GM10248 (cell line): ENCODE results near the gene CSNK2A3.

Experiments used
- CTCF ChIA-PET: fragments of 300-600 bp; sonication (Branson Sonifier 250); formaldehyde crosslinking; extraction: SDS; loops from one replicate; lab custom pipeline; 2021; ENCODE audit warnings: antibody characterized with exemption; lab: Yijun Ruan, JAX
- POLR2A ChIA-PET: fragments of 350-650 bp; sonication (Branson Sonifier 250); formaldehyde crosslinking; extraction: SDS; loops from one replicate; lab custom pipeline; 2020; ENCODE audit warnings: antibody characterized with exemption; lab: Yijun Ruan, JAX
- DNase-seq: peaks from one replicate; pipeline ENCODE4 v3.0.0; 2012; ENCODE audit errors: extremely low spot score
- TF ChIP-seq, protein P1 (sequence below): IDR thresholded peaks from 2 replicates; pipeline ENCODE4 v1.5.1; 2012; ENCODE audit warnings: mild to moderate bottlenecking, low read depth; ENCODE audit errors: extremely low read depth, missing control alignments, control extremely low read depth

The CSNK2A3 gene

DNA sequence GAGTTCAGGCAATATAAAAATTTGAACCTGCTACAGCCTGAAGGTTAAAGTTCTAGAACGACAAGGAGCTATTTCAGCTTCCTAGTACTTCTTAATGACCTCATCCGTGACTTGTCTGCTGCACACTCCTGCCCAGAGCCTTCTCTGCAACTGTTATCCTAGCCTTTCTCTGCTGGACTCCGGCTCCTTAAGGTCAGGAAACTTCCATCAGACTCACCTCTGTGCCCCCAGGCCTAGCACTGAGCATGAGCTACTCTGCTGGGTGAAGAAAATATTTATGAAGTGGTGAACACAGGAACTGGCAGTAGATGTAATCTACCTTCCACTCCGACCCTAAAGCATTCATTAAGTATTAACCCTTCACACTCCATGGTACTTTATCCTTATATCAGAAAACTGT, 18.4 kb downstream of the CSNK2A3 start:
- ChIA-PET CTCF (no interaction called here), POLR2A (no interaction called here)
- no peak for DNase-seq
- TF ChIP-seq, protein P1, sequence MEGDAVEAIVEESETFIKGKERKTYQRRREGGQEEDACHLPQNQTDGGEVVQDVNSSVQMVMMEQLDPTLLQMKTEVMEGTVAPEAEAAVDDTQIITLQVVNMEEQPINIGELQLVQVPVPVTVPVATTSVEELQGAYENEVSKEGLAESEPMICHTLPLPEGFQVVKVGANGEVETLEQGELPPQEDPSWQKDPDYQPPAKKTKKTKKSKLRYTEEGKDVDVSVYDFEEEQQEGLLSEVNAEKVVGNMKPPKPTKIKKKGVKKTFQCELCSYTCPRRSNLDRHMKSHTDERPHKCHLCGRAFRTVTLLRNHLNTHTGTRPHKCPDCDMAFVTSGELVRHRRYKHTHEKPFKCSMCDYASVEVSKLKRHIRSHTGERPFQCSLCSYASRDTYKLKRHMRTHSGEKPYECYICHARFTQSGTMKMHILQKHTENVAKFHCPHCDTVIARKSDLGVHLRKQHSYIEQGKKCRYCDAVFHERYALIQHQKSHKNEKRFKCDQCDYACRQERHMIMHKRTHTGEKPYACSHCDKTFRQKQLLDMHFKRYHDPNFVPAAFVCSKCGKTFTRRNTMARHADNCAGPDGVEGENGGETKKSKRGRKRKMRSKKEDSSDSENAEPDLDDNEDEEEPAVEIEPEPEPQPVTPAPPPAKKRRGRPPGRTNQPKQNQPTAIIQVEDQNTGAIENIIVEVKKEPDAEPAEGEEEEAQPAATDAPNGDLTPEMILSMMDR, result no peak

GRCh38 chr11:11332141-11332710, 20.8 kb downstream of the CSNK2A3 start:
- CTCF ChIA-PET, result interaction anchor here (1.3 kb wide), 1 partner anchor 11 kb away, joined by 3 read pairs; no protein-coding TSS in a partner anchor
- POLR2A ChIA-PET, result no interaction called here

GRCh38 chr11:11329062-11329806, 23.8 kb downstream of the CSNK2A3 start:
- ChIA-PET CTCF (interaction anchor here (1.2 kb wide), 1 partner anchor 13 kb away, joined by 3 read pairs; no protein-coding TSS in a partner anchor), POLR2A (no interaction called here)
- TF ChIP-seq, protein P1, result no peak
- no peak for DNase-seq

More at GRCh38 chr11:11332141-11332710, 20.8 kb downstream of the CSNK2A3 start:
- TF ChIP-seq, protein P1, result no peak
- no peak for DNase-seq

DNA sequence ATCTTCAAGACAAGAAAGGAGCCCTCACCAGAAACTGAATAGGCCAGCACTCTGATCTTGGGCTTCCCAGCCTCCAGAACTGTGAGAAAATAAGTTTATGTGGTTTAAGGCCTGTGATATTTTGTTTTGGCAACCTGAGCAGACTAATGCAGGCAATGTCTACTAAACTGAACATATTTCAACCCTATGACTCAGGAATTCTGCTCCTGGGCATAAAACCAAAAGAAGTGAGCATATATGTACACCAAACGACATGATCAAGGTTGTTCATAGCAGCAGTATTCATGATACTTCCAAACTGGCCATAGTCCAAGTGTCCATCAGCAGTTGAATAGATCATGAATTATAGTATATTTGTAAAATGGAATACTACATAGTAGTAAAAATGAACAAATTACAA, 29.0 kb downstream of the CSNK2A3 start:
- CTCF ChIA-PET, result no interaction called here
- DNase-seq, result no peak
- POLR2A ChIA-PET, result no interaction called here
- TF ChIP-seq, protein P1, result no peak

GRCh38 chr11:11322101-11322500, 30.9 kb downstream of the CSNK2A3 start:
- TF ChIP-seq, protein P1, result no peak
- POLR2A ChIA-PET, result no interaction called here
- CTCF ChIA-PET, result no interaction called here
- DNase-seq, result no peak

- ChIA-PET CTCF (no interaction called here), POLR2A (no interaction called here)
- TF ChIP-seq, protein P1, result no peak
- DNase-seq, result no peak
Measured at GRCh38 chr11:11320825-11321224, 32.2 kb downstream of the CSNK2A3 start.
